WI38 (cell line): ENCODE measurements around the gene ARID5B.

Experiments
- H3K4me3 ChIP-seq: 2 replicates; pipeline ENCODE4 v1.5.1; 2011; ENCODE audit warnings: low read depth, mild to moderate bottlenecking, control low read depth, low read length
- TF ChIP-seq, protein P1 (sequence below): IDR thresholded peaks from 2 replicates; pipeline ENCODE4 v1.5.1; 2012; ENCODE audit warnings: low read depth, mild to moderate bottlenecking, control low read depth, low read length

The ARID5B gene

DNA sequence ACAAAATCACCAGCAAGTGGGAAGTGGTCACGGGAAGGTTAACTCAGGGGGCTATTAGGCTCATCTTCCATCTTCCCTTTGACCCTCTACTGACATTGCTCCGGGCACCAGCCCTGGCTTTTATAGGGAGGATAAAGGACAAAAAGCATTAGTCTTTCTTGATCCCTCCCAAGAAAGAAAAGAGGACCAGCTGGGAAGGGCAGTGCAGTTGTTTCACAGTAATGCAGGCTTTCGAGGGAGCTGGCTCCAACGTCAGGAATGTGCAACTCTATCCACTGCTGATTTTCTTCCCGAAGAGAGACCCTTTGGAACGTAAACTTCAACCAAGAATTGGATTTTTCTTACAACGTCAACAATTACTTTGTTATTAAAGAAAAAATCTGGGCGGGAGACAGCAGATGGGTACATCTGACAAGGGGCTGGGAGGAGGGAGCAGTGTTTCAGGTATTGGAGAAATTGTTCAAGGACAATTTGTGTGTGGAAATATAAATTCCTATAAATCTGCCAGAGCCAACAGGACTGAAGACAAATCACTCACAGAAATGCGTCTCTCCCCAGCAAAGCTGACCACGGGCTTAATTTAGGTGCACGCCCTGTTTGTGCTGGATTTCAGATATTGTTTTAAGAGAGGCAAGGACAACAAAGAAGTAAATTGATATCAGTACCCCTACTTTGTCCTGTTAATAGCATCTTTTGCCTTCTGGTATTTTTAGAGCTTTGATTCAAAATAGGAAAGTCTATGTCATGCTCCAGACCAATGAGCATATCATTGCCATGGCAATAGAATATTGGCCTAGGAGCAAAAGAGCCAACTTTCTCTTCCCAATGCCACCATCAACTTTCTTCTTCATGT is 23.4 kb upstream of the ARID5B start:
- no peak overlapping the region for H3K4me3 ChIP-seq
- TF ChIP-seq, protein P1, sequence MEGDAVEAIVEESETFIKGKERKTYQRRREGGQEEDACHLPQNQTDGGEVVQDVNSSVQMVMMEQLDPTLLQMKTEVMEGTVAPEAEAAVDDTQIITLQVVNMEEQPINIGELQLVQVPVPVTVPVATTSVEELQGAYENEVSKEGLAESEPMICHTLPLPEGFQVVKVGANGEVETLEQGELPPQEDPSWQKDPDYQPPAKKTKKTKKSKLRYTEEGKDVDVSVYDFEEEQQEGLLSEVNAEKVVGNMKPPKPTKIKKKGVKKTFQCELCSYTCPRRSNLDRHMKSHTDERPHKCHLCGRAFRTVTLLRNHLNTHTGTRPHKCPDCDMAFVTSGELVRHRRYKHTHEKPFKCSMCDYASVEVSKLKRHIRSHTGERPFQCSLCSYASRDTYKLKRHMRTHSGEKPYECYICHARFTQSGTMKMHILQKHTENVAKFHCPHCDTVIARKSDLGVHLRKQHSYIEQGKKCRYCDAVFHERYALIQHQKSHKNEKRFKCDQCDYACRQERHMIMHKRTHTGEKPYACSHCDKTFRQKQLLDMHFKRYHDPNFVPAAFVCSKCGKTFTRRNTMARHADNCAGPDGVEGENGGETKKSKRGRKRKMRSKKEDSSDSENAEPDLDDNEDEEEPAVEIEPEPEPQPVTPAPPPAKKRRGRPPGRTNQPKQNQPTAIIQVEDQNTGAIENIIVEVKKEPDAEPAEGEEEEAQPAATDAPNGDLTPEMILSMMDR = no peak

DNA sequence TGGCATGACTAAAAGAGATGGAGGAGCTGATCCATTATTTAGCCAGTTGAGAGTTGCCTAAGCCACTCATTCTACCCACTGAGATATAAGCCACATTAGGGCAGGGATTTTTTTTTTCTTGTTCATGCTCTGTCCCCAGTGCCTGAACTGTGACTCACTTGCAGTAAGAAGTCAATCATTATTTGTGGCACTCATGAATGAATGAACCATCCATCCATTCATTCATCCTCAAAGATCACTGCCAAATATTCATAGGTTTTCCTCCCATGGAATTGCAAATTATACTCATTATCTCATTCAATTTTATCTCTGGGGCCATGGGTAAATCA is 22.8 kb upstream of the ARID5B start:
- no peak overlapping the region for H3K4me3 ChIP-seq
- TF ChIP-seq, protein P1 = no peak

DNA sequence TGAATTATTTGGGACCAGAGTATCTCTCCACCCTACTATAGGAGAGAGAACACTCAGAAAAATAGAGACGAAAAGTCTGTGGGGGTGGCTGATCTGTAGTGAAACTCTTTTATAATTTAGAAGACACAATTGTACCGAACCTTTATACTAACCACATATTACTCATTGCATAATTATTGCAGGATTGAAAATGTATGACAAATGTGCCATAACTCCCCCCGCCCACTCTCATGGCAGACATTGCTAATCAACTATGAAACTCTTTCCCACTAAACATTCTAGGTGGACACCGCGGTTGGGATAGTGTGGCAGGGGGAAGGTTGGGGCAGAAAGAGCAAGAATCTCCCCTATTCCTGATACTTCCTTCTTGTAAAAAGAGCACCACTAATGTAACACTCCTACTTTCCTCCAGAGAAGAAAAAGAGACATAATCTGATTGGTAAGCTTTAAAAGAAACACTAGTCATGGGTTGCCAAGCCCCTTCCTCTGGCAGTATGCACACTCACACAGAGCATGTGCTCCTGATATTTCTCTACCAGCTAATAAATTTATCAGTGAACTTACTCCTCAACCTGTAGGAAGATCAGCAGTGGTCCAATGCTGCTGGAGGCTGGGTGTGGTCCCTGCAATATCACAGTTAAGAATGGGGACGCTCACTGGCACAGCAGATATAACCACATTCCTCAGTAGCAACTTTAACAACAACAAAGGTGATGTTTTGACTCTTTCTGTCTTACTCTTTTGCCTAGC is 18.7 kb upstream of the ARID5B start:
- TF ChIP-seq, protein P1 = no peak

DNA sequence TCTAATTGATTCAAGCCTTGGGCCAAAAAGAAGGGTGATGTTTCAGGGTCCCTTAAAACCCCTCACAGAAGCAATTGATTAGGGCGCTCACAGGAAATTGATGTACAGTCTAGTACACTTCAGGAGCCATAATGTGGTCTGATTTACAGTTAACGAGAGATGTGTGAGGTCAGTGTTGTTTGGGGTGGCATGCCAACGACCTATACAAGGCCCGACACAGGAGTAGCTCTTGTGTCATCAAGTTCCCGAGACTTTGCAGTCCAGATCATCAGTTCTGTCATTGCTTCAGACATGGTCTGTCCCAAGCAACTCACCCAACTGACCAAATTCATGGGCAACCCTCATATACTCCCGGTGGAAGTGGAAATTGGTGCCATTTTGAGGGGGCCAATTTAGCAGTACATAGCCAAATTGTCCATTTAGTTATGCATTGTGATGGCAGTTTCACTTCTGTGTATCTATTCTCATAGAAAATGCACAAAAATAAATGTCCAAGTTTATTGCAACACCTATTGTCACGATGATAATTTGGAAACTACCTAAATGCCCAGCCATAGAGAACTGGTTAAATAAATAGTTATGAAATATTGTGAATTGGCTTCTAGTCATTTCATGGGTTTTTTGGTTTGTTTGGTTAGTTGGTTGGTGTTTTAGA is 18.0 kb upstream of the ARID5B start:
- TF ChIP-seq, protein P1 = no peak
- H3K4me3 ChIP-seq = no peak overlapping the region

More for the DNA sequence above, 18.7 kb upstream of the ARID5B start:
- H3K4me3 ChIP-seq = no peak overlapping the region

DNA sequence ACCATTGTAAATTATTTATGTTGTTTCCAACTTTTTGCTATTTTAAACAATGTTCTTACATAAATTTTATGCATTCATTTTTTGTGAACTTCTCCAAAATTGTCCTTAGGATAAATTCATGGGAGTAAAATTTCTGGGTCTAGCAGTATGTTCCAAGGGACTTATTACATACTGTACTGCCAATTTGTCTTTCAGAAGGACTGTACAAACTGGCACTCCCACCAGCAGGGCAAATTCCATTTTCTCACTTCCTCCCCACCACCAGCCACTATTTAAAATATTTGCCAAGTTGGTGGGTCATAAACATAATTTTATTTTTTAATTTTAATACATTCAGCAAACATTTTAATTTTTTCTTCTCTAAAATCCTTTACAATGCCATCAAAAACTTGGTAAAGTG is 13.7 kb upstream of the ARID5B start:
- H3K4me3 ChIP-seq = no peak overlapping the region
- TF ChIP-seq, protein P1 = no peak

DNA sequence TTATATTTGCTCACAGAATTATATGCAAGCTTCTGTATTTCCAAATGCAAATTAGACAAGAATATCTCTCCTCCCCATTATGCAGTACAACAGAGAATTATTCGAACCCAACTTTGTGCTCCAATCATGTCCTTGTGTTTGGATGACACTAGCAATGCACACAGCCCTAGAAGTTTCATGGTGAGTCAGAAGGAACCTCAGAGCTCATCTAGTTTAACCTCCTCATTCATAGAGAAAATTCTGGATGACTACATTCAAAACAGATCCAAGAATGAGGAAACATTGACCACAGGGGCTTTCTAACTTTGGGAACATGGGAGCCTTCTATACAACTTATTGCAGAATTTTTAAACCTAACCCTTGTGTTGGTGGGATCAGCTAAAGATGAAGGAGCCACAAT is 12.8 kb upstream of the ARID5B start:
- H3K4me3 ChIP-seq = no peak overlapping the region
- TF ChIP-seq, protein P1 = no peak
